Activated naive CD8-positive, alpha-beta T cell treated with anti-CD3 and anti-CD28 coated beads, Interleukin-2, amount 50 U/mL, for 24 hours (primary cell): ENCODE measurements around the gene CNTF.

Source experiments
- ATAC-seq: fragments of 150-1000 bp; cut with Tn5 transposase; one replicate; pipeline ENCODE4 v1.10.0; 2021
- DNase-seq: peaks from one replicate; pipeline ENCODE4 v3.0.0; 2021
- H3K27ac Mint-ChIP-seq: one replicate; pipeline ENCODE4 v1.8.0; 2021; ENCODE audit warnings: mild to moderate bottlenecking, mixed read lengths
- H3K27me3 Mint-ChIP-seq: one replicate; pipeline ENCODE4 v1.8.0; 2021; ENCODE audit warnings: mixed read lengths
- H3K36me3 Mint-ChIP-seq: one replicate; pipeline ENCODE4 v1.8.0; 2021; ENCODE audit warnings: low read depth, mixed read lengths
- H3K4me1 Mint-ChIP-seq: one replicate; pipeline ENCODE4 v1.8.0; 2021; ENCODE audit warnings: mixed read lengths
- H3K4me3 Mint-ChIP-seq: one replicate; pipeline ENCODE4 v1.8.0; 2021; ENCODE audit warnings: mild to moderate bottlenecking, moderate library complexity, mixed read lengths
- H3K9me3 Mint-ChIP-seq: one replicate; pipeline ENCODE4 v1.8.0; 2021; ENCODE audit warnings: mixed read lengths

CNTF gene

DNA sequence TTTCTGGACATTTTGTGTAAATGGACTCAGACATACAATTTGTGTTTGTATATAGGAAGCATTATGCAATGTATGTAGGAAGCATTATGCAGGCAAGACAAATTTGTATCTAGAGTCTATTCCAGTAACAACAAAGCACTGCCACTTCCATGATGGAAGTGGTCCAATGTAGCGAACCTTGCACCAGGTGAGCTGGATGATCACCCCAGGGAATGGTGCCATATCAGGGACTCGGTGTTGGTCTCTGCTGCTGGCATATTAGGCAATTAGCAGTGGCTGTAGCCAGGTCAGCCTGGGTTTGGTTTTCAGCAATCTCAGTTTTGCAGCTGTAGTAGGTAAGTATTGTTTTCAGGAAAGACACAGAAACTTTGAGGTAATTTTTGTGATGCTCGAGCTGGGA, 30.8 kb upstream of the CNTF start:
- Mint-ChIP-seq H3K27me3 (no peaks in the 10 kb centered on the region), H3K4me3 (no peak overlapping the region), H3K4me1 (peaks cover 73% of the 10 kb centered on the region), H3K36me3 (peaks cover 47% of the 10 kb centered on the region), H3K27ac (peak overlapping the region; percentile 19), H3K9me3 (no peaks in the 10 kb centered on the region)
- DNase-seq (no peak), ATAC-seq (no peak)

- H3K4me3 Mint-ChIP-seq = peak overlapping the region; percentile 1
- H3K36me3 Mint-ChIP-seq = peaks cover 40% of the 10 kb centered on the region
- H3K27me3 Mint-ChIP-seq = no peaks in the 10 kb centered on the region
- H3K4me1 Mint-ChIP-seq = peaks cover 74% of the 10 kb centered on the region
- DNase-seq = no peak
- peak overlapping the region; percentile 32 for H3K27ac Mint-ChIP-seq
- no peaks in the 10 kb centered on the region for H3K9me3 Mint-ChIP-seq
- peak; percentile 88 for ATAC-seq
Observed at GRCh38 chr11:58592760-58593472, 29.5 kb upstream of the CNTF start.

DNA sequence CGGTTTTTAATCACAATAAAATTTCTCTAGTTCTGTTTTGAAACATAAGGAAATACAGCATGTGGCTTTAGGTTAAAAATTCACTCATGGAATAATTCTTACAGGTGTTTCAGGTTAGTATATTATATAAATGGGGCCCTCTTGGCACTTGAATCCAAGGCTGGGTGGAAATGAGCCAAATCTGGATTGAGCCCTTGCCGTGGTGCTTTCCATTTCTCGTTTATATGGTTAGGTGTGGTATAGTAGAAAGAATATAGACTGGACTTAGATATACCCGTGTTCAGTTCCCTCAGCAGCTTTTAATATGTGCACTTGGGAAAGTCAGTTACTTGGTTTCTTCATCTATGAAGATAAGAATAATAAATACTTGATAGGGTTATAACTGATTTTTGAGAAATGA, 27.6 kb upstream of the CNTF start:
- ATAC-seq (no peak), DNase-seq (no peak)
- Mint-ChIP-seq H3K4me3 (no peak overlapping the region), H3K27ac (no peak overlapping the region), H3K27me3 (no peaks in the 10 kb centered on the region), H3K4me1 (peaks cover 83% of the 10 kb centered on the region), H3K9me3 (no peaks in the 10 kb centered on the region), H3K36me3 (peaks cover 38% of the 10 kb centered on the region)

DNA sequence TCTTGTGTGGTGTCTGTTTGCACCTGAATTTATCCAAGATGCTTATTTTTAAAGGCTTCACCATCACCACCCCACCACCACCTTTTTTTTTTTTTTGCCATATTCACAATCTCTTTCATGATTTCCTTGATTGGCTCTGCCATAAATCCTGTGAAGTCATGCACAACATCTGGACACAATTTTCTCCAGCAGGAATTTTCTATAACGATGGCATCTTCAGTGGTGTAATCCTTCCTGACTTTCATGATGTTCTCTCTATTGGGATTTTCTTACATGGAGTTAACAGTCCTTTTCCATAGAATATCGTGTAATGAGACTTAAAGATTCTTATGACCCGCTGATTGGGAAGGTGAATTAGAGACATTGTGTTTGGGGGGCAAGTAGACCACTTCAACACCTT, 25.8 kb upstream of the CNTF start:
- no peak for ATAC-seq
- DNase-seq = no peak
- Mint-ChIP-seq H3K4me3 (no peak overlapping the region), H3K9me3 (no peaks in the 10 kb centered on the region), H3K36me3 (peaks cover 38% of the 10 kb centered on the region), H3K27me3 (no peaks in the 10 kb centered on the region), H3K27ac (peak overlapping the region; percentile 64), H3K4me1 (peaks cover 89% of the 10 kb centered on the region)

DNA sequence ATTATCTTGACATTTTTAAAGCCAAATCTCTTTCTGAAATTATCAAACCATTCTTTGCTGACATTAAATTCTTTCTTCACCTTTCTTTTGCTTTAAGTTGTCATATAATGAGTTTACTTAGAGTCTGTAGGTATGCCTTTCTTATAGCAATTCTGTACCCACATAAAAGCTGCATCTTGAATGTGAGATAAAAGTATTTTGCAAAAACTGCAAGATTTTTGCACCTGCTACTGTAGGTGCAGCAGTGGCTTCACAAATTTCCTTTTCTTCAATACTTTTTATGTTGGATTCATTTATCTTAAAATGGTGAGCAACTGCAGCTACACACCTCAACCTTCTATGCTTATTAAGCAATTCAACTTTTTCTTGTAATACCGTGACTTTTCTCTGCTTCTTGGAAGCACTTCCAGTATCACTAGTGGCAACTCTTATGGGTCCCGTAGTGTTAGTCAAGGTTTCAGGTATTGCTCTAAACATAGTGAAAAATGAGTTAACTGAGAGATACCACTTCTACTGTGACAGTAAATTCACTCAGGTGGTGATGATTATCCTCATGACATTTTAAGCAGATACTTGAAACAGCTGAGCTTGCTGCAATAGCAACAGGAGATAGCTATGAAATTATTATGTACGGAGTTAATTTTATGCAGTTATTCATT, 24.9 kb upstream of the CNTF start:
- peak overlapping the region; percentile 9 for H3K27ac Mint-ChIP-seq
- H3K9me3 Mint-ChIP-seq = no peaks in the 10 kb centered on the region
- DNase-seq = no peak
- ATAC-seq = peak; percentile 88
- peaks cover 88% of the 10 kb centered on the region for H3K4me1 Mint-ChIP-seq
- H3K4me3 Mint-ChIP-seq = no peak overlapping the region
- H3K27me3 Mint-ChIP-seq = no peaks in the 10 kb centered on the region
- H3K36me3 Mint-ChIP-seq = peaks cover 39% of the 10 kb centered on the region

DNA sequence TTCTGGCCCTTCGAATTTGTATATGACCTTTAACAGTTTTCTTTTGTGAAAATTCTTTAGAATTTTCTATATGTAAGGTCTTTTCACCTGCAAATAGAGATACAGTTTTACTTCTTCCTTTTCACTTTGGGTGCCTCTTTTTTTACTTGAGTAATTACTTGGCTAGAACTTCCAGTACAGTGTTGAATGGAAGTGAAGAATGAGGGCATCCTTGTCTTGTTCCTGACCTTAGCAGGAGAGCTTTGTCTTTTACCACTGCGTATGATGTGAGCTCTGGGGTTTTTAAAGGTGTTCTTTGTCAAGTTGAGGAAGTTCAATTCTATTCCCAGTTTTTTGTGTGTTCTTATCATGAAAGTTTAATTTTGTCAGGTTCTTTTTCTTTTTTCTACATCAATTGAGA, 22.0 kb upstream of the CNTF start:
- Mint-ChIP-seq H3K9me3 (no peaks in the 10 kb centered on the region), H3K27ac (no peak overlapping the region), H3K27me3 (no peaks in the 10 kb centered on the region), H3K4me3 (no peak overlapping the region), H3K36me3 (peaks cover 50% of the 10 kb centered on the region), H3K4me1 (peaks cover 90% of the 10 kb centered on the region)
- no peak for DNase-seq
- ATAC-seq = no peak

- Mint-ChIP-seq H3K4me3 (no peak overlapping the region), H3K36me3 (peaks cover 56% of the 10 kb centered on the region), H3K9me3 (no peaks in the 10 kb centered on the region), H3K27me3 (no peaks in the 10 kb centered on the region), H3K4me1 (peaks cover 59% of the 10 kb centered on the region), H3K27ac (peak overlapping the region; percentile 3)
- DNase-seq = no peak
- no peak for ATAC-seq
Observed at GRCh38 chr11:58606930-58607714, 15.3 kb upstream of the CNTF start.

DNA sequence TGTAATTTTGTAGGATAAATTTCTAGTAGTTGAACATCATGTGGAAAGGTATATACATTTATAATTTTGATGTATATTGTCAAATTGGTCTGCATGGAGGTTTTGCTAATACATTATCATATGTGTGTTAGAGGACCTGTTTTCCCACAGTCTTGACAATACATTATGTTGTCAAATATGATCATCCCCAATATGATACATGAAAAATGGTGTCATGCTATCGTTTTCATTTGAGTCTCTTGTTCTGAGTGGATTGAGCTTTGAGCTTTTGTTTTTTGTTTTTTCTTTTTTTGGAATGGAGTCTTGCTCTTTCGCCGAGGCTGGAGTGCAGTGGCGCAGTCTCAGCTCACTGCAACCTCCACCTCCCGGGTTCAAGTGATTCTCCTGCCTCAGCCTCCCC, 14.1 kb upstream of the CNTF start:
- no peak for DNase-seq
- Mint-ChIP-seq H3K27me3 (no peaks in the 10 kb centered on the region), H3K4me1 (peaks cover 56% of the 10 kb centered on the region), H3K4me3 (no peak overlapping the region), H3K9me3 (no peaks in the 10 kb centered on the region), H3K27ac (no peak overlapping the region), H3K36me3 (peaks cover 56% of the 10 kb centered on the region)
- no peak for ATAC-seq

DNA sequence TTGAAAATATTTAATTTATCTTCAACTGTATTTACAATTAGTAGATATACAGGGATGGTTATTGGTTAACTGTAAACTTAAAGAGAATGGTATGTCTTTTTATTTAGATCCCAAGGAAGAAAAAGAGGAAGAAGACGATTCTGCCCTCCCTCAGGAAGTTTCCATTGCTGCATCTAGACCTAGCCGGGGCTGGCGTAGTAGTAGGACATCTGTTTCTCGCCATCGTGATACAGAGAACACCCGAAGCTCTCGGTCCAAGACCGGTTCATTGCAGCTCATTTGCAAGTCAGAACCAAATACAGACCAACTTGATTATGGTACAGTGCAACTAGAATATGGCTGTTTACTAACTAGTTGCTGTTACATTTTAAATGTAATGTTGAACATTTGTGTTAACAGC, 12.7 kb upstream of the CNTF start:
- no peak overlapping the region for H3K4me3 Mint-ChIP-seq
- no peak overlapping the region for H3K27ac Mint-ChIP-seq
- H3K9me3 Mint-ChIP-seq = no peaks in the 10 kb centered on the region
- no peak for DNase-seq
- peaks cover 44% of the 10 kb centered on the region for H3K4me1 Mint-ChIP-seq
- no peak for ATAC-seq
- H3K27me3 Mint-ChIP-seq = no peaks in the 10 kb centered on the region
- H3K36me3 Mint-ChIP-seq = peaks cover 56% of the 10 kb centered on the region

- H3K27ac Mint-ChIP-seq = no peak overlapping the region
- no peak for ATAC-seq
- DNase-seq = no peak
- no peak overlapping the region for H3K4me3 Mint-ChIP-seq
- H3K4me1 Mint-ChIP-seq = peaks cover 20% of the 10 kb centered on the region
- peaks cover 73% of the 10 kb centered on the region for H3K36me3 Mint-ChIP-seq
- H3K9me3 Mint-ChIP-seq = no peaks in the 10 kb centered on the region
- H3K27me3 Mint-ChIP-seq = no peaks in the 10 kb centered on the region
Observed at GRCh38 chr11:58613228-58613627, 9.2 kb upstream of the CNTF start.

GRCh38 chr11:58615559-58615958, 6.9 kb upstream of the CNTF start:
- ATAC-seq (no peak), DNase-seq (no peak)
- Mint-ChIP-seq H3K4me1 (peaks cover 17% of the 10 kb centered on the region), H3K4me3 (no peak overlapping the region), H3K27ac (no peak overlapping the region), H3K36me3 (peaks cover 83% of the 10 kb centered on the region), H3K27me3 (no peaks in the 10 kb centered on the region), H3K9me3 (no peaks in the 10 kb centered on the region)

- no peak for DNase-seq
- Mint-ChIP-seq H3K4me3 (no peak overlapping the region), H3K9me3 (no peaks in the 10 kb centered on the region), H3K27me3 (no peaks in the 10 kb centered on the region), H3K36me3 (peaks cover 77% of the 10 kb centered on the region), H3K27ac (no peak overlapping the region), H3K4me1 (peaks cover 17% of the 10 kb centered on the region)
- no peak for ATAC-seq
Observed at GRCh38 chr11:58616594-58616993, 5.9 kb upstream of the CNTF start.

DNA sequence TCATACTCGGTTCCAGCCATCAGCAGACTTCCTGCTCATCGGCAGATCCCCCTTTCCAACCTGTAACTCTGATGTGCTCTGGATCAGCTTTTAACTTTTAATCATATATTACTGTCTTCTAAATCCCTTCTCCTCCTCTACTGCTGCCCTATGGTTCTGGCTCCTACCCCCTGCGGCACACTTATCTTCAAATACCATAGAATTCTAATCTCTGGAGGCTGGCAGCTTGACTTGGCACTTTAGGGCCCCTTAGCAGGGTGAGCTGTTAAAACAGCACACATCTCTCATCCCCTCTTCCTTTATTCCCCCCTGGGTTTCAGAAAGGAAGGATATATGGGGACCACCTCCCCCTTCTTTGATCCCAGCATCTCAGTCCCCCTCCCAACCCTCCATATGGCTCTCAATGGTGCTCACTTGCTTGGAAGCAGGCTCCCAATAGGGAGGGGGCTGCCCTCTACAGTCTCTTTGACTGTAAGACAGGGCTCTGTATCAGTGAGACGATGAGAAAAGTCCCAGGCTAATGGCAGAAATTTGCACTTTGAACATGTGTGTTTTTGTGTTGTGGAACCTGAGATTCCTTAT, 4.4 kb upstream of the CNTF start:
- Mint-ChIP-seq H3K36me3 (peaks cover 73% of the 10 kb centered on the region), H3K4me1 (peaks cover 19% of the 10 kb centered on the region), H3K27me3 (no peaks in the 10 kb centered on the region), H3K4me3 (no peak overlapping the region), H3K9me3 (no peaks in the 10 kb centered on the region), H3K27ac (no peak overlapping the region)
- ATAC-seq = peak; percentile 63
- DNase-seq = no peak

DNA sequence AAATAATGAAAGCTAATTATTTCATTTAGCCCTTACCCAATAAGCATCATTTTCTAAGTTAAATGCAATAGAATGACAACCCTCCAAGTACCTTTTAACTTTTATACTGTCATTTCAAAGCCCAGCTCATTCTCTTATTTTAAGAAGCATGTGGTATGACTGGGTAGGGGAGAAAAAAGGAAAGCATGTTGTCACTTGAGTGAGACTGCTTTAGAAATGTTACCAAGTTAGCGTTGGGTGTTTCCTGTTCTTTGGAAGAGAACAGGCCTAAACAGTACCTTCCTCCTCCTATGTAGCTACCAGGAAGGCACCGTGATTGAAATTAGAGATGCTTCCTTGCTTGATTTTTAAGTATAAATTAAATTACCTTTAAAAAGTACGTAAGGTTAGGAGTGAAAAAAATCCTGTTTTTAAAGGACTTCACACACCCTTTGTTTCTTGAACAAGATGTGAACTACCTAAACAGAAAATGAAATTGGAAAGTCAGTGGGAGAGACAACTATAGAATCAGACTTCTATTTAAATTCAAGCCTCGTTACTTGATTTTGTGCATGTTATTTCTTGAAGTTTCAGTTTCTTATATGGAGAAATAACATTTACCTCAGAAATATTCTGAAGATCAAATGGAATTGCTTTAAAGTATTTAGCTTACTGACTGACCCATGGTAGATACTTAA, 741 bp upstream of the CNTF start:
- Mint-ChIP-seq H3K4me1 (peaks cover 18% of the 10 kb centered on the region), H3K27ac (peak overlapping the region; percentile 1), H3K36me3 (peaks cover 67% of the 10 kb centered on the region), H3K27me3 (no peaks in the 10 kb centered on the region), H3K9me3 (no peaks in the 10 kb centered on the region), H3K4me3 (no peak overlapping the region)
- DNase-seq = no peak
- no peak for ATAC-seq
